Fibroblast of pulmonary artery (primary cell): ENCODE results near the gene ARID5A.
A peak's percentile ranks its signal among the peaks of the same experiment; 100 is the strongest.
"Not testable (repeated sequence)": the region's sequence is repeated elsewhere in the genome, so short reads cannot be mapped to it uniquely, and the experiment has no call there.

ENCODE experiments used
- DNase-seq: peaks from one replicate; pipeline ENCODE4 v3.0.0-alpha.2; 2010; ENCODE audit warnings: low read depth
- H3K4me3 ChIP-seq: replicated peaks from 2 replicates; pipeline ENCODE4 v1.5.1; 2011; ENCODE audit warnings: low read depth, mild to moderate bottlenecking, control low read depth, low read length, moderate library complexity
- CTCF ChIP-seq: IDR thresholded peaks from 2 replicates; pipeline ENCODE4 v1.5.1; 2011; ENCODE audit warnings: mild to moderate bottlenecking, control low read depth, low read length, inconsistent platforms; ENCODE audit errors: missing control alignments

Gene ARID5A

GRCh38 chr2:96549466-96549785, 12.9 kb downstream of the ARID5A start:
- no peak overlapping the region for H3K4me3 ChIP-seq
- no peak for TF ChIP-seq CTCF
- no peak for DNase-seq

- no peak for DNase-seq
- H3K4me3 ChIP-seq: no peak overlapping the region
- peak; percentile 7 for TF ChIP-seq CTCF
Measured at GRCh38 chr2:96549967-96550786, 13.6 kb downstream of the ARID5A start.

GRCh38 chr2:96550787-96551604, 14.4 kb downstream of the ARID5A start:
- DNase-seq: no peak
- no peak for TF ChIP-seq CTCF

GRCh38 chr2:96551605-96552314, 15.2 kb downstream of the ARID5A start:
- TF ChIP-seq CTCF: no peak
- no peak for DNase-seq
- no peak overlapping the region for H3K4me3 ChIP-seq

More at GRCh38 chr2:96550787-96551604, 14.4 kb downstream of the ARID5A start:
- H3K4me3 ChIP-seq: no peak overlapping the region

GRCh38 chr2:96552315-96553175, 16.0 kb downstream of the ARID5A start:
- no peak for DNase-seq
- TF ChIP-seq CTCF: no peak

GRCh38 chr2:96553176-96553956, 16.8 kb downstream of the ARID5A start:
- no peak for DNase-seq
- H3K4me3 ChIP-seq: no peak overlapping the region
- no peak for TF ChIP-seq CTCF

More at GRCh38 chr2:96552315-96553175, 16.0 kb downstream of the ARID5A start:
- no peak overlapping the region for H3K4me3 ChIP-seq

GRCh38 chr2:96553957-96554292, 17.4 kb downstream of the ARID5A start:
- DNase-seq, H3K4me3 ChIP-seq: not testable (repeated sequence)
